Measurements from ENCODE around the gene PGRMC2. TPM values are rescaled to one million over a fixed set of nuclear protein-coding genes. Genes with fewer than 3 reads are reported as not detected.

Gene PGRMC2, protein sequence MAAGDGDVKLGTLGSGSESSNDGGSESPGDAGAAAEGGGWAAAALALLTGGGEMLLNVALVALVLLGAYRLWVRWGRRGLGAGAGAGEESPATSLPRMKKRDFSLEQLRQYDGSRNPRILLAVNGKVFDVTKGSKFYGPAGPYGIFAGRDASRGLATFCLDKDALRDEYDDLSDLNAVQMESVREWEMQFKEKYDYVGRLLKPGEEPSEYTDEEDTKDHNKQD
- total RNA-seq = 10 to 100 TPM; 21.2 to 36.3 TPM

DNA sequence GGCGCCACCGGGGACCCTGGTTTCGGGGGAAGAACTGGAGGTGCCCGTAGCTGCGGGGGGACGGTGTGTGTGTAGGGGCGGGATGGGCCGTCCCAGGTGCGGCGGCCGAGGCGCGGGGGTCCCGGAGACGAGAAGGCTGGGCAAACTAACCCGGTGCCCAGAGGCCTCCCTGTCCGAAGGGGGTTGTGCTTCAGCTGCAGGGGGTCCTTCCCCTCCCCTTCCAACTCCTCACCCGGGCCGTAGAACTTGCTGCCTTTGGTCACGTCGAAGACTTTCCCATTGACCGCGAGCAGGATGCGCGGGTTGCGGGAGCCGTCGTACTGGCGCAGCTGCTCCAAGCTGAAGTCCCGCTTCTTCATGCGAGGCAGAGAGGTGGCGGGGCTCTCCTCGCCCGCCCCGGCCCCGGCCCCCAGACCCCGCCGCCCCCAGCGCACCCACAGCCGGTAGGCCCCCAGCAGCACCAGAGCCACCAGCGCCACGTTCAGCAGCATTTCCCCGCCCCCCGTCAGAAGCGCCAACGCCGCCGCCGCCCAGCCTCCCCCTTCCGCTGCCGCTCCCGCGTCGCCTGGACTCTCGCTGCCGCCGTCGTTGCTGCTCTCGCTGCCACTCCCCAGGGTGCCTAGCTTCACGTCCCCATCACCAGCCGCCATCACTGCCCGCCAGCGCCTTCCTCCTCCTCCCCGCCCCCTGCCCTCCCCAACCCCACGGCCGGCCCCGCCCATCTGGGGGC is at the start of gene PGRMC2:
Gene PGRMC2 (minus strand): TSS at position 673 of the 730 bp plus-strand sequence. CDS start 23 bp downstream, at position 650.
- no peaks in the 10 kb centered on the region for H3K27me3 ChIP-seq
- H3K36me3 ChIP-seq = no peaks in the 10 kb centered on the region
- H3K9me3 ChIP-seq = no peaks in the 10 kb centered on the region
- H3K4me1 ChIP-seq = peaks cover 0 to 29% of the 10 kb centered on the region in 2 donors
- H3K4me3 ChIP-seq = peak within 1 kb of the TSS; percentile 92 to 96
- peak within 1 kb of the TSS; percentile 97 for H3K27ac ChIP-seq
- peak; percentile 59 for DNase-seq (ENCODE audit: low spot score)
- TF ChIP-seq CTCF (IDR thresholded peaks at IDR 0.05) = no peak

DNA sequence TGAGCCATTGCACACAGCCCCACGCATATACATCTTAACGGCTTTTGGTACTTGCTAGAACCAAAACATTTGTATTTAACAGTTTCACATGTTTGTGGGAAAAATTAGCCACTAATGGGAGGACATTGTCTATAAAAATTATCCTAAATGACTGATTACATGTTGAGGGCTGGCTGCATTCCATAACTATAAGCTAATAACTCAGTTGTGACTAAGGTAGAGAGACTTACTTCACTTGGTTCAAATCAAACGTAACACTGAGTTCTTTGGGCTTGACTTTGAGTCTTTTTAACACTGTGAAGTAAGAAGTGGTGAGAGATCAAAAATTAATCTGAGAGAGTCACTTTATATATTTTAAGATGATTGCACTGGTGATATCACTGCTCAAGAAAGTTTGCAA is 47.9 kb upstream of the PGRMC2 start:
- Histone ChIP-seq H3K27ac (no peak overlapping the region), H3K9me3 (no peaks in the 10 kb centered on the region), H3K4me3 (no peak overlapping the region), H3K36me3 (no peaks in the 10 kb centered on the region), H3K27me3 (no peaks in the 10 kb centered on the region), H3K4me1 (no peaks in the 10 kb centered on the region)
- no peak for DNase-seq (ENCODE audit: low spot score)
- TF ChIP-seq CTCF (IDR thresholded peaks at IDR 0.05) = no peak

DNA sequence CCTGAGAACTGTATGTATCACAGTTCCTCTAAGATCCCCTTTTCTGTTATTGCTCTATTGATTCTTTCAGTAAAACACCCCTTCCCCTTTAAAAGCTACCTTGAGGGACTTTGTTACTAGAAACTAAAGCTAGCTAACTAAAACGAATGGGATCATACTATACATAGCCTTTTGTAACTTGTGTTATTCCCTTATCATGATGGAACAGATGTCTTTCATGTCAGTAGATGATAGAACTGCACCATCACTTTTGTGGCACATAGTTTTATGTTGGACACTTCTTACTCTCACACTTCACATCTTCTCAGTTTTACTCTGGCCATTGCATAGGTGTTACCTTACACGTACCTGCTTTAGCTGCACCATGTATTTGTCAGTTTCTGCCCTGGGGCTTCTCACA is 46.6 kb upstream of the PGRMC2 start:
- DNase-seq (ENCODE audit: low spot score) = no peak
- Histone ChIP-seq H3K4me3 (no peak overlapping the region), H3K36me3 (no peaks in the 10 kb centered on the region), H3K9me3 (no peaks in the 10 kb centered on the region), H3K27ac (peak overlapping the region in 1 of 2 donors; percentile 10), H3K27me3 (no peaks in the 10 kb centered on the region), H3K4me1 (no peaks in the 10 kb centered on the region)
- no peak for TF ChIP-seq CTCF (IDR thresholded peaks at IDR 0.05)

DNA sequence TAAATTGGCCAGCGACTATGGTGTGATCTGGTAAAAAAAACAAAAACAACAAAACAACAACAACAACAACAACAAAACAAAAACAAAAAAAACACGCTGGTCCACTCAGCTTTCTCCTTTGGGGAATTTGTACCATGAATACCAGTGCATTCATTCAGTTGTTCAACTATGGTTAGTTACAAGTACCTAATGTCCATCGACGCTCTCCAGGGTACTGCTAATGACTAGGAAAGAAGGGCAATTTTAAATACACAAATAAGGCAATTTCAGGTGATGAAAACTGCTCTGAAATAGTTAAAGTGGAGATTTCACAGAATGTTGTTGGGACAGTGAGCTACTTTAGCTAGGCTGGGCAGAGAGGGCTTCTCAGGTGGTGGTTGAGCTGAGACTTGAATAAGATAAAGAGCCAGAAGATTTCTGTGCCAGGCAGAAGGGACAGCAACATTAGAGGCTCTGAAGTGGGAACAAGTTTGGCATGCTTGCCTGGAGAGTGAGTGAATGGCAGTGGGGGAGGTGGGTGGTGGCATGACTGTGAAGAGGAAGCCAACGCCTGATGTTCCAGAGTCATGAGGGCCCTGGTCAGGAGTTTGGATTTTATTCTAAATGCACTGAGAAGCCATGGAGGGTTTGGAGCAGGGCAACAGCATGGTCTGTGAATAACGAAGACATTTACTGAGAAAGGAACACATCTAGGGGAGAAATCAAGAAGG is 45.9 kb upstream of the PGRMC2 start:
- Histone ChIP-seq H3K9me3 (no peaks in the 10 kb centered on the region), H3K36me3 (no peaks in the 10 kb centered on the region), H3K4me1 (no peaks in the 10 kb centered on the region), H3K27me3 (no peaks in the 10 kb centered on the region), H3K4me3 (no peak overlapping the region), H3K27ac (peak overlapping the region in 1 of 2 donors; percentile 10)
- no peak for DNase-seq (ENCODE audit: low spot score)
- no peak for TF ChIP-seq CTCF (IDR thresholded peaks at IDR 0.05)

DNA sequence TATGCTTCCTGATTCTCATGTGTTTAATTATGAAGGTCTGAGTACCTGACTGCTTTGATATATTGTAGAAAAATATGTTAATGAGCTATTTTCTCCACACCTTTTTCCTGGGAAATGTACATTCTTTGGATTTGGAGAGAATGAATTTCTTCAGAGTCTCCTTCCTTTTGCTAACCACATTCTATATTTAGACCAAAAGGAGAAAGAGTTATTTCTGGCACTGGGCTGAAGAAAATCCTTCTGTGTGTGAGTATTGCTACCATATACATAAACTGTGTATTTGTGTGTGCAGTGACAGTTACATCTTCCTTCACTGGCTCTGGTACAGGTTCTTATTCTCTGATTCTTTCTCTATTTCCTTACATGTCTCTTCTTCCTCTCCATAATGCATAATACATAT is 44.5 kb upstream of the PGRMC2 start:
- Histone ChIP-seq H3K9me3 (no peaks in the 10 kb centered on the region), H3K36me3 (no peaks in the 10 kb centered on the region), H3K4me1 (no peaks in the 10 kb centered on the region), H3K27me3 (no peaks in the 10 kb centered on the region), H3K4me3 (no peak overlapping the region), H3K27ac (no peak overlapping the region)
- TF ChIP-seq CTCF (IDR thresholded peaks at IDR 0.05) = no peak
- DNase-seq (ENCODE audit: low spot score) = no peak
